Right lobe of liver (tissue), 4 donors: ENCODE results near the gene SKP1.

Experiments used
- POLR2A ChIP-seq: fragments of 450-650 bp; IDR thresholded peaks from one replicate; pipeline ENCODE4 v1.6.1; 2017; ENCODE audit warnings: antibody characterized with exemption, mild to moderate bottlenecking
- TF ChIP-seq, protein P1 (sequence below), 4 donors: fragments of 200-600 bp in 3 of 4; fragments of 450-650 bp in 1 of 4; IDR thresholded peaks; one replicate each; pipeline versions ENCODE4 v1.5.1 to v1.8.0; 2016 to 2022; ENCODE audit warnings: antibody characterized with exemption in 4 of 4, mild to moderate bottlenecking in 2 of 4
- donor health status: DM: no; HTN: no; CAD: no.
- donor health status: DM: no; HTN: no; CAD: no.
- donor health status: DM: no; HTN: yes; CAD: no.

DNA sequence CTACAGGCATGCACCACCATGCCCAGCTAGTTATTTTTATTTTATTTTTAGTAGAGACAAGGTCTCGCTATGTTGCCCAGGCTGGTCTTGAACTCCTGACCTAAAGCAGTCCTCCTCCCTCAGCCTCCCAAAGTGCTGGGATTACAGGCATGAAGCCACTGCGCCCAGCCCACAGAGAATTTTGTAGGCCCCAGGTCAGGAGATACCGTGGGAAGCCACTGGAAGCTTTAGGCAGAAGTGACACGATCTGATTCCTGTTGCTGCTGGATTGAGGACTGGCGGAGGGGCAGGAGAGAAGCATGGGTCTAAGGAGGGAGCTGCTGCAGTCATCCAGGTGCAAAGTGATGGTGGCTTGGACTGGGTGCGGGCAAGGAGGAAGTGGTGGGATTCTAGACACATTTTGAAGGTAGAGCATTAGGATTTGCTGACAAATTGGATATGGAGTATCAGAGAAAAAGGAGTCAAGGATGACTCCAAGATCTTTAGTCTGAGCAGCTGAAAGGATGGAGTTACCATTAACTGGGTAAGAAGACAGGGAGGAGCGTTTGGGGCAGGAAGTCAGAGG lies 41.6 kb downstream of the SKP1 start:
- TF ChIP-seq, protein P1, sequence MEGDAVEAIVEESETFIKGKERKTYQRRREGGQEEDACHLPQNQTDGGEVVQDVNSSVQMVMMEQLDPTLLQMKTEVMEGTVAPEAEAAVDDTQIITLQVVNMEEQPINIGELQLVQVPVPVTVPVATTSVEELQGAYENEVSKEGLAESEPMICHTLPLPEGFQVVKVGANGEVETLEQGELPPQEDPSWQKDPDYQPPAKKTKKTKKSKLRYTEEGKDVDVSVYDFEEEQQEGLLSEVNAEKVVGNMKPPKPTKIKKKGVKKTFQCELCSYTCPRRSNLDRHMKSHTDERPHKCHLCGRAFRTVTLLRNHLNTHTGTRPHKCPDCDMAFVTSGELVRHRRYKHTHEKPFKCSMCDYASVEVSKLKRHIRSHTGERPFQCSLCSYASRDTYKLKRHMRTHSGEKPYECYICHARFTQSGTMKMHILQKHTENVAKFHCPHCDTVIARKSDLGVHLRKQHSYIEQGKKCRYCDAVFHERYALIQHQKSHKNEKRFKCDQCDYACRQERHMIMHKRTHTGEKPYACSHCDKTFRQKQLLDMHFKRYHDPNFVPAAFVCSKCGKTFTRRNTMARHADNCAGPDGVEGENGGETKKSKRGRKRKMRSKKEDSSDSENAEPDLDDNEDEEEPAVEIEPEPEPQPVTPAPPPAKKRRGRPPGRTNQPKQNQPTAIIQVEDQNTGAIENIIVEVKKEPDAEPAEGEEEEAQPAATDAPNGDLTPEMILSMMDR (IDR thresholded peaks at IDR 0.05), result no peak
- TF ChIP-seq POLR2A, result no peak
